H1 (cell line): ENCODE data around the gene KLHL30. TPM values are rescaled to one million over a fixed set of nuclear protein-coding genes. Genes with fewer than 3 reads are reported as not detected.

ENCODE experiments used
- HDAC2 ChIP-seq, 2 experiments: fragments of 300-600 bp in 1 of 2; sonication (generic) in 1 of 2; IDR thresholded peaks; 2 replicates each; pipeline ENCODE4 v1.6.1; 2011 to 2012; ENCODE audit warnings: low read depth in 2 of 2, low read length in 2 of 2, mild to moderate bottlenecking in 2 of 2, moderate library complexity in 2 of 2, borderline replicate concordance in 1 of 2, inconsistent platforms in 1 of 2
- PHF8 ChIP-seq: fragments of 200-600 bp; sonication (generic); conservative IDR thresholded peaks from 2 replicates; pipeline ENCODE4 v1.7.1; 2012; ENCODE audit warnings: low read depth, mild to moderate bottlenecking, inconsistent platforms, low read length, moderate library complexity
- RFX5 ChIP-seq: IDR thresholded peaks from 2 replicates; pipeline ENCODE4 v1.6.1; 2011; ENCODE audit warnings: low read depth, low read length, improper control_type of control experiment, borderline replicate concordance
- TEAD4 ChIP-seq: IDR thresholded peaks from 2 replicates; pipeline ENCODE4 v1.6.1; 2012; ENCODE audit warnings: low read depth, low read length, inconsistent platforms, mixed read lengths
- polyA plus RNA-seq, 7 experiments: library from polyadenylated mRNA; depleted of rRNA in 3 of 7; stranded (reverse) in 5 of 7; unstranded in 2 of 7; fragments of >200 nt in 5 of 7; fragments of 200-250 nt in 2 of 7; gene quantifications; 1 replicate in 5 of 7; 2 replicates in 1 of 7; 4 replicates in 1 of 7; pipeline versions ENCODE4 v1.2.1 to v1.2.3, GENCODE V29; 2011 to 2013; ENCODE audit warnings: missing spikeins in 2 of 7, mixed read lengths in 2 of 7
- total RNA-seq: library from RNA; stranded (reverse); fragmentation: NEBNext Ultra II Directional; extraction: Animal tissue kit (Norgen Biotek cat#: 25700); gene quantifications from 2 replicates; pipeline ENCODE4 v1.2.1, GENCODE V29; 2021
- TF ChIP-seq, protein P1 (sequence below): IDR thresholded peaks from 2 replicates; pipeline ENCODE4 v1.6.1; 2012; ENCODE audit warnings: low read length, inconsistent platforms
- TF ChIP-seq, protein P2 (sequence below): IDR thresholded peaks from 2 replicates; pipeline ENCODE4 v1.6.1; 2012; ENCODE audit warnings: inconsistent platforms

Gene KLHL30
- total and polyA plus RNA-seq, 2 of the 8 experiments (the other 6 are each of a cell fraction or from before 2014, with no cell fraction given) = not detected

DNA sequence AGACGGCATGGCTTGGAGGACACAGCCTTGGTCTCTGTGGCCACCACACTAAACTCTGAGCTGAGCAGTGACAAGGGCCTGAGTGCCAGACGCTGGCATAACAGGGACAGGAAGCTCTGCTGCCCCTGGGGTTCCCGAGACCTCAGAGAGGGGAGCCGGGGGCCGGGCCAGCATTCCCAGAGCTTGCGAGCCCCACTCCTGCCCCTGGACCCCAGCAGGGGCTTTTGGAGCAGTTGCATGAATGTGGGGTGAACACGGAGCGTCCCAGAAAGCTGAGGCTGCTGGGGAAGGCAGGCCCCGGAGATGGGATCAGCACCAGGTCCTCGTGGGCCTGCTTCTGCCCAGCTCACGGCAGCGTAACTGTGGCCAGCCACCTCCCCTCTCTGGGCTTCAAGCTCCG lies 12.7 kb downstream of the KLHL30 start (continued):
- TF ChIP-seq RFX5 (no peak), TEAD4 (no peak), HDAC2 (IDR thresholded peaks at IDR 0.05; ENCODE audit: borderline replicate concordance in 1 of 2, low read depth in 2 of 2, low read length in 2 of 2) (no peak), PHF8 (no peak)
- TF ChIP-seq, protein P1, sequence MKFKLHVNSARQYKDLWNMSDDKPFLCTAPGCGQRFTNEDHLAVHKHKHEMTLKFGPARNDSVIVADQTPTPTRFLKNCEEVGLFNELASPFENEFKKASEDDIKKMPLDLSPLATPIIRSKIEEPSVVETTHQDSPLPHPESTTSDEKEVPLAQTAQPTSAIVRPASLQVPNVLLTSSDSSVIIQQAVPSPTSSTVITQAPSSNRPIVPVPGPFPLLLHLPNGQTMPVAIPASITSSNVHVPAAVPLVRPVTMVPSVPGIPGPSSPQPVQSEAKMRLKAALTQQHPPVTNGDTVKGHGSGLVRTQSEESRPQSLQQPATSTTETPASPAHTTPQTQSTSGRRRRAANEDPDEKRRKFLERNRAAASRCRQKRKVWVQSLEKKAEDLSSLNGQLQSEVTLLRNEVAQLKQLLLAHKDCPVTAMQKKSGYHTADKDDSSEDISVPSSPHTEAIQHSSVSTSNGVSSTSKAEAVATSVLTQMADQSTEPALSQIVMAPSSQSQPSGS = no peak
- TF ChIP-seq, protein P2, sequence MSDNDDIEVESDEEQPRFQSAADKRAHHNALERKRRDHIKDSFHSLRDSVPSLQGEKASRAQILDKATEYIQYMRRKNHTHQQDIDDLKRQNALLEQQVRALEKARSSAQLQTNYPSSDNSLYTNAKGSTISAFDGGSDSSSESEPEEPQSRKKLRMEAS = no peak
